Hepatocyte (in vitro differentiated cells): Measurements from ENCODE around the gene SPRR1B. TPM values are rescaled to one million over a fixed set of nuclear protein-coding genes. Genes with fewer than 3 reads are reported as not detected.

ENCODE experiments used
- DNase-seq: peaks from one replicate; pipeline ENCODE4 v3.0.0-alpha.2; 2016; ENCODE audit warnings: low spot score
- H2AFZ ChIP-seq: fragments of 200-600 bp; sonication (generic); 2 replicates; pipeline ENCODE4 v1.6.0; 2016; ENCODE audit warnings: antibody characterized with exemption, mild to moderate bottlenecking
- H3K27ac ChIP-seq: fragments of 200-600 bp; sonication (generic); 2 replicates; pipeline ENCODE4 v1.5.1; 2016; ENCODE audit warnings: mild to moderate bottlenecking
- H3K27me3 ChIP-seq: fragments of 200-600 bp; sonication (generic); 2 replicates; pipeline ENCODE4 v1.6.1; 2016
- H3K36me3 ChIP-seq: fragments of 200-600 bp; sonication (generic); replicated peaks from 2 replicates; pipeline ENCODE4 v1.5.1; 2016; ENCODE audit warnings: low read depth; ENCODE audit not compliant: insufficient read depth
- H3K4me1 ChIP-seq: fragments of 200-600 bp; sonication (generic); 2 replicates; pipeline ENCODE4 v1.5.1; 2016; ENCODE audit warnings: mild to moderate bottlenecking, moderate library complexity; ENCODE audit not compliant: insufficient read depth
- H3K4me2 ChIP-seq: fragments of 200-600 bp; sonication (generic); 2 replicates; pipeline ENCODE4 v1.6.0; 2016
- H3K4me3 ChIP-seq: fragments of 200-600 bp; sonication (generic); 2 replicates; pipeline ENCODE4 v1.5.1; 2016; ENCODE audit warnings: mild to moderate bottlenecking
- H3K79me2 ChIP-seq: fragments of 200-600 bp; sonication (generic); 2 replicates; pipeline ENCODE4 v1.6.0; 2017; ENCODE audit warnings: mild to moderate bottlenecking
- H3K9me2 ChIP-seq: fragments of 200-600 bp; sonication (generic); replicated peaks from 2 replicates; pipeline ENCODE4 v1.6.0; 2017; ENCODE audit warnings: mild to moderate bottlenecking; ENCODE audit not compliant: insufficient read depth
- H3K9me3 ChIP-seq: fragments of 200-600 bp; sonication (generic); 2 replicates; pipeline ENCODE4 v1.5.1; 2016; ENCODE audit warnings: low read depth, mild to moderate bottlenecking
- H4K20me1 ChIP-seq: fragments of 200-600 bp; sonication (generic); 2 replicates; pipeline ENCODE4 v1.6.0; 2016; ENCODE audit warnings: mild to moderate bottlenecking; ENCODE audit not compliant: insufficient read depth, poor library complexity, severe bottlenecking
- EZH2 ChIP-seq: fragments of 200-600 bp; sonication (generic); IDR thresholded peaks from 2 replicates; pipeline ENCODE4 v1.6.1; 2016; ENCODE audit warnings: antibody characterized with exemption, mild to moderate bottlenecking, borderline replicate concordance
- EZH2phosphoT487 ChIP-seq: fragments of 200-600 bp; sonication (generic); IDR thresholded peaks from one replicate; pipeline ENCODE4 v1.6.1; 2018; ENCODE audit warnings: antibody characterized with exemption, mild to moderate bottlenecking, low read depth, moderate library complexity; ENCODE audit not compliant: unreplicated experiment, severe bottlenecking
- WGBS: methylation state at CpG from one replicate; pipeline ENCODE4 v1.1.6; 2016; ENCODE audit warnings: low lambda C conversion rate; ENCODE audit errors: missing lambda C conversion rate; 5-methylcytosine and 5-hydroxymethylcytosine counted together
- polyA plus RNA-seq: library from polyadenylated mRNA; unstranded; fragments of >200 nt; fragmentation: Nextera tagmentation; extraction: Ambion mirVana; gene quantifications from 2 replicates; pipeline ENCODE4 v1.2.1, GENCODE V29; 2016
- small RNA-seq: library from RNA; depleted of rRNA; stranded (forward); fragments of <200 nt; gene quantifications from one replicate; pipeline ENCODE3, GENCODE V24; 2014
- total RNA-seq: library from RNA; depleted of rRNA; stranded (reverse); fragments of >200 nt; gene quantifications from 2 replicates; pipeline ENCODE4 v1.2.3, GENCODE V29; 2014
- TF ChIP-seq, protein P1 (sequence below): fragments of 200-600 bp; sonication (generic); IDR thresholded peaks from 2 replicates; pipeline ENCODE4 v1.5.1; 2016; ENCODE audit warnings: antibody characterized with exemption, mild to moderate bottlenecking; ENCODE audit not compliant: poor library complexity

SPRR1B gene
- total and polyA plus RNA-seq, 2 experiments from 2014 or later: not detected

DNA sequence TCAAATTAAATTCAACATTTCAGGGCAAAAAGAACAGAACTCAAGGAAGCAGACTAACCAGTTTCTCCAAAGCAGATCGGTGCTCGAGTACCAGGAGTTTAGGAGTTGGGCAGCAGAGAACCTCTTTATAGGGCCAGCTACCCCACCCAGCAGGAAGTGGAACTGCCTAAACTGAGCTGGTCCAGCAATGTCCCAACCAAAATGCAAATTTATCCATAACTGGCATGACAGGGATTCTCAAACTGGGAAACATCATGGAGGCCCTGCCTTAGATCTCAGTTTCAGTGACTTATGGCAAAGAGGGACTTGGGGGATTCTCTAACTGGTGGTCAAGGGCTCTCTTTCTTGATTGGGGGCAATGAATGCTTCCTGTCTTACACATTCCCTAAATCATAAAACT lies 40.5 kb downstream of the SPRR1B start, which contains the start of gene SPRR2B:
TSS of gene SPRR2B (minus strand) at position 101 of the 400 bp plus-strand sequence. CDS start 772 bp downstream, outside the sequence.
- H3K27ac ChIP-seq: no peak within 1 kb of the TSS
- no peaks in the 10 kb centered on the region for H3K4me1 ChIP-seq
- H3K9me3 ChIP-seq: no peaks in the 10 kb centered on the region
- H3K4me3 ChIP-seq: no peak within 1 kb of the TSS
- no peaks in the 10 kb centered on the region for H3K9me2 ChIP-seq
- no peak for TF ChIP-seq EZH2phosphoT487
- TF ChIP-seq, protein P1, sequence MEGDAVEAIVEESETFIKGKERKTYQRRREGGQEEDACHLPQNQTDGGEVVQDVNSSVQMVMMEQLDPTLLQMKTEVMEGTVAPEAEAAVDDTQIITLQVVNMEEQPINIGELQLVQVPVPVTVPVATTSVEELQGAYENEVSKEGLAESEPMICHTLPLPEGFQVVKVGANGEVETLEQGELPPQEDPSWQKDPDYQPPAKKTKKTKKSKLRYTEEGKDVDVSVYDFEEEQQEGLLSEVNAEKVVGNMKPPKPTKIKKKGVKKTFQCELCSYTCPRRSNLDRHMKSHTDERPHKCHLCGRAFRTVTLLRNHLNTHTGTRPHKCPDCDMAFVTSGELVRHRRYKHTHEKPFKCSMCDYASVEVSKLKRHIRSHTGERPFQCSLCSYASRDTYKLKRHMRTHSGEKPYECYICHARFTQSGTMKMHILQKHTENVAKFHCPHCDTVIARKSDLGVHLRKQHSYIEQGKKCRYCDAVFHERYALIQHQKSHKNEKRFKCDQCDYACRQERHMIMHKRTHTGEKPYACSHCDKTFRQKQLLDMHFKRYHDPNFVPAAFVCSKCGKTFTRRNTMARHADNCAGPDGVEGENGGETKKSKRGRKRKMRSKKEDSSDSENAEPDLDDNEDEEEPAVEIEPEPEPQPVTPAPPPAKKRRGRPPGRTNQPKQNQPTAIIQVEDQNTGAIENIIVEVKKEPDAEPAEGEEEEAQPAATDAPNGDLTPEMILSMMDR: no peak
- no peak for TF ChIP-seq EZH2
- no peaks in the 10 kb centered on the region for H3K36me3 ChIP-seq
- no peaks in the 10 kb centered on the region for H3K27me3 ChIP-seq
- DNase-seq: no peak
- no peak within 1 kb of the TSS for H3K4me2 ChIP-seq
- 43% methylated on average over 2 of the region's 2 CpGs for WGBS
- no peak within 1 kb of the TSS for H2AFZ ChIP-seq
- no peaks in the 10 kb centered on the region for H3K79me2 ChIP-seq
- no peaks in the 10 kb centered on the region for H4K20me1 ChIP-seq

DNA sequence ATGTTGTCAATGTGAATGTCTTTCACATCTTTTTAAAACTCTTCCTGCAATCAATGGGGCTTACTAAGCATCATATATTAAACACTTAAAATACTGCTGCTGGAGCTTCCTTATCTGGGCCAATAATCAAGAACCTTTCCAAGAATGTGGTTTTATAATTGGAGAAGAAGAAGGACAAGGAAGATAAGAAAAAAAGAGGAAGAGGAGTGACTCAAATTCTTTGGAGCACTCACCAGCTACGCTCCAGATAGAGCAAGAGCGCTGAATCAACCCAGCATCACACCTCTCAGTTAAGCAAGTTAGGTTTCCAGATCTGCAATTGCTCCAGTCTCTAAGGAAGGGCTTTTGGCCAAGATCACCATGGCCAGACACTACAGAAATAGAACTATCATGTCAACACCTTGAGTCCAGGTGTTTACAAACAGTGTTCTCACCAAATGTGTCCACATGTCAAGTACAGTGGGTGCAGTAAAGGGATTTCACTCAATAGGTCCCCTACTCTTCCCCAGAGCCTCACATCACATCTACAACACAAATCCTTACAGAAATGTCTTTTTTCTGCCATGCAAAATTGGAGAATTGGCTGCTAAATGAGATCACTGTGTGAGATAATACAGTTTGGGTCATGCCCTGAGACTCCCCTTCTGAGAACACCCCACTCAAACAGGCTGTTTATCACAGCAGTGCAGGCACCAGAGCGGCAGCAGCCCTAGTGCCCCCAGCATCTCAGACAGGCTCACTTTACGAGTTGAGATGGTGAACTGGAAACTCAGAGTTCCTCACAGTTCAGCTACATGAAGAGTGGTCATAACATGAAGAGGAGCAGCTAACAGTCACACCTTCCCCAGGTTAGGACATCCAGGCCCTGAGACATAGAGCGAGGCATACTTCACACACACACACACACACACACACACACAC lies 42.1 kb downstream of the SPRR1B start:
- H3K27ac ChIP-seq: no peak overlapping the region
- no peaks in the 10 kb centered on the region for H3K4me1 ChIP-seq
- no peak overlapping the region for H3K4me3 ChIP-seq
- TF ChIP-seq, protein P1: no peak
- no peak for TF ChIP-seq EZH2phosphoT487
- TF ChIP-seq EZH2: no peak
- no peaks in the 10 kb centered on the region for H3K9me3 ChIP-seq
- H3K4me2 ChIP-seq: no peak overlapping the region
- H2AFZ ChIP-seq: no peak overlapping the region
- no peaks in the 10 kb centered on the region for H3K27me3 ChIP-seq
- 58% methylated on average over 5 of the region's 5 CpGs for WGBS
- no peaks in the 10 kb centered on the region for H3K79me2 ChIP-seq
- no peak for DNase-seq
- H4K20me1 ChIP-seq: no peaks in the 10 kb centered on the region
- no peaks in the 10 kb centered on the region for H3K9me2 ChIP-seq
- H3K36me3 ChIP-seq: no peaks in the 10 kb centered on the region

DNA sequence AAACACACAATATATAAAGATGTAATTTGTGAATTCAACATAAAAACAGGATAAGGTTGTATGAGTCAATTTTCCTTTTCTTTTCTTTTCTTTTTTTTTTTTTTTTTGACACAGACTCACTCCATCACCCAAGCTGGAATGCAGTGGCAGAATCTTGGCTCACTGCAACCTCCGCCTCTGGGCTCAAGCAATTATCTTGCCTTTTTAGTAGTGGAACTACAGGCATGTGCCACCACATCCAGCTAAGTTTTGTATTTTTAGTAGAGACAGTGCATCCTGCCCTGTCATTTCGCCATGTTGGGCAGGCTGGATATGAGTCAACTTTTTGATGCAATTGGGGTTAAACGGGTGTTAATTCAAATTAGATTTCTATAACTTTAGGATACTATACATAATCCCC lies 50.7 kb downstream of the SPRR1B start:
- no peak for DNase-seq
- H3K4me2 ChIP-seq: no peak overlapping the region
- H3K4me1 ChIP-seq: no peaks in the 10 kb centered on the region
- H3K9me3 ChIP-seq: no peaks in the 10 kb centered on the region
- no peaks in the 10 kb centered on the region for H3K27me3 ChIP-seq
- TF ChIP-seq EZH2: no peak
- TF ChIP-seq EZH2phosphoT487: no peak
- TF ChIP-seq, protein P1: no peak
- WGBS: 56% methylated on average over 3 of the region's 3 CpGs
- no peak overlapping the region for H3K27ac ChIP-seq
- no peaks in the 10 kb centered on the region for H3K79me2 ChIP-seq
- H4K20me1 ChIP-seq: no peaks in the 10 kb centered on the region
- no peak overlapping the region for H2AFZ ChIP-seq
- no peaks in the 10 kb centered on the region for H3K9me2 ChIP-seq
- no peaks in the 10 kb centered on the region for H3K36me3 ChIP-seq
- no peak overlapping the region for H3K4me3 ChIP-seq

Small RNAs within 50 kb of the gene (small RNA-seq; reads per million reads assigned to genes)
- gene AL356867.1 (not detected), gene RF00322 (not detected), gene SPRR1A (not detected)

Other genes with a start within 250 kb of the SPRR1B start
- gene LCE1E, start 244.9 kb upstream of the SPRR1B start, total RNA-seq: not detected in 2 replicates
- not detected in 2 replicates for gene LCE1E, start 244.9 kb upstream of the SPRR1B start, polyA plus RNA-seq
- gene LCE1D, start 234.5 kb upstream of the SPRR1B start, total RNA-seq: not detected in 2 replicates
- not detected in 2 replicates for gene LCE1D, start 234.5 kb upstream of the SPRR1B start, polyA plus RNA-seq
- gene LCE1C, start 224.6 kb upstream of the SPRR1B start, total RNA-seq: not detected in 2 replicates
- gene LCE1C, start 224.6 kb upstream of the SPRR1B start, polyA plus RNA-seq: not detected in 2 replicates
- gene LCE1B, start 219.2 kb upstream of the SPRR1B start, total RNA-seq: not detected in 2 replicates
- gene LCE1B, start 219.2 kb upstream of the SPRR1B start, polyA plus RNA-seq: not detected in 2 replicates
- not detected in 2 replicates for gene LCE1A, start 203.7 kb upstream of the SPRR1B start, total RNA-seq
- not detected in 2 replicates for gene LCE1A, start 203.7 kb upstream of the SPRR1B start, polyA plus RNA-seq
- gene LCE6A, start 188.3 kb upstream of the SPRR1B start, total RNA-seq: not detected in 2 replicates
- not detected in 2 replicates for gene LCE6A, start 188.3 kb upstream of the SPRR1B start, polyA plus RNA-seq
- gene LCE7A, start 171.2 kb upstream of the SPRR1B start, total RNA-seq: not detected in 2 replicates
- not detected in 2 replicates for gene LCE7A, start 171.2 kb upstream of the SPRR1B start, polyA plus RNA-seq
- gene SMCP, start 152.9 kb upstream of the SPRR1B start, total RNA-seq: not detected in 2 replicates
- not detected in 2 replicates for gene SMCP, start 152.9 kb upstream of the SPRR1B start, polyA plus RNA-seq
- 0.52 TPM in 1 of 2 replicates, not detected in the other for gene IVL, start 122.7 kb upstream of the SPRR1B start, total RNA-seq
- not detected in 2 replicates for gene IVL, start 122.7 kb upstream of the SPRR1B start, polyA plus RNA-seq
- gene SPRR5, start 84.0 kb upstream of the SPRR1B start, total RNA-seq: not detected in 2 replicates
- gene SPRR5, start 84.0 kb upstream of the SPRR1B start, polyA plus RNA-seq: not detected in 2 replicates
- not detected in 2 replicates for gene SPRR4, start 60.6 kb upstream of the SPRR1B start, total RNA-seq
- not detected in 2 replicates for gene SPRR4, start 60.6 kb upstream of the SPRR1B start, polyA plus RNA-seq
- not detected in 2 replicates for gene SPRR1A, start 47.1 kb upstream of the SPRR1B start, total RNA-seq
- gene SPRR1A, start 47.1 kb upstream of the SPRR1B start, polyA plus RNA-seq: not detected in 2 replicates
- not detected in 2 replicates for gene SPRR3, start 29.5 kb upstream of the SPRR1B start, total RNA-seq
- 0.40 and 0.72 TPM in 2 replicates for gene SPRR3, start 29.5 kb upstream of the SPRR1B start, polyA plus RNA-seq
- not detected in 2 replicates for gene SPRR2D, start 9.9 kb downstream of the SPRR1B start, total RNA-seq
- gene SPRR2D, start 9.9 kb downstream of the SPRR1B start, polyA plus RNA-seq: not detected in 2 replicates
- gene SPRR2A, start 26.3 kb downstream of the SPRR1B start, total RNA-seq: not detected in 2 replicates
- 1.1 TPM in 1 of 2 replicates, not detected in the other for gene SPRR2A, start 26.3 kb downstream of the SPRR1B start, polyA plus RNA-seq
- gene SPRR2B, start 40.4 kb downstream of the SPRR1B start, total RNA-seq: not detected in 2 replicates
- not detected in 2 replicates for gene SPRR2B, start 40.4 kb downstream of the SPRR1B start, polyA plus RNA-seq
- gene SPRR2E, start 63.3 kb downstream of the SPRR1B start, total RNA-seq: not detected in 2 replicates
- not detected in 2 replicates for gene SPRR2E, start 63.3 kb downstream of the SPRR1B start, polyA plus RNA-seq
- 0.80 and 2.5 TPM in 2 replicates for gene SPRR2F, start 82.3 kb downstream of the SPRR1B start, total RNA-seq
- gene SPRR2F, start 82.3 kb downstream of the SPRR1B start, polyA plus RNA-seq: 26.1 and 42.2 TPM in 2 replicates
- gene SPRR2G, start 119.7 kb downstream of the SPRR1B start, total RNA-seq: not detected in 2 replicates
- gene SPRR2G, start 119.7 kb downstream of the SPRR1B start, polyA plus RNA-seq: not detected in 2 replicates
- gene LELP1, start 172.2 kb downstream of the SPRR1B start, total RNA-seq: not detected in 2 replicates
- not detected in 2 replicates for gene LELP1, start 172.2 kb downstream of the SPRR1B start, polyA plus RNA-seq
- gene PRR9, start 186.4 kb downstream of the SPRR1B start, total RNA-seq: not detected in 2 replicates
- 0.33 TPM in 1 of 2 replicates, not detected in the other for gene PRR9, start 186.4 kb downstream of the SPRR1B start, polyA plus RNA-seq
- gene LORICRIN, start 228.5 kb downstream of the SPRR1B start, total RNA-seq: not detected in 2 replicates
- gene LORICRIN, start 228.5 kb downstream of the SPRR1B start, polyA plus RNA-seq: not detected in 2 replicates